ENCODE measurements around the gene KRTAP6-3. TPM values are rescaled to one million over a fixed set of nuclear protein-coding genes. Genes with fewer than 3 reads are reported as not detected.

KRTAP6-3 gene
- total RNA-seq, 2 experiments from 2014 or later, result not detected

GRCh38 chr21:30638686-30639085 lies 46.4 kb downstream of the KRTAP6-3 start:
- ChIA-PET CTCF (no interaction called here), POLR2A (no interaction called here)
- Histone ChIP-seq H3K27me3 (ENCODE audit: control insufficient read depth in 1 of 2, insufficient read depth in 2 of 2, low read length in 2 of 2) (no peaks in the 10 kb centered on the region), H3K36me3 (ENCODE audit: insufficient read depth, low read length) (no peaks in the 10 kb centered on the region), H3K4me1 (ENCODE audit: insufficient read depth, low read length) (no peaks in the 10 kb centered on the region), H3K4me3 (ENCODE audit: low read length) (no peak overlapping the region), H3K27ac (ENCODE audit: low read depth in 1 of 2, low read length in 2 of 2) (no peak overlapping the region), H3K9me3 (ENCODE audit: control insufficient read depth in 1 of 2, insufficient read depth in 1 of 2, low read length in 2 of 2) (peaks cover 0 to 4% of the 10 kb centered on the region in 2 experiments)
- no peak for TF ChIP-seq CTCF (IDR thresholded peaks at IDR 0.05)
- ATAC-seq (ENCODE audit: poor library complexity), result no peak
- H3K36me3 Mint-ChIP-seq (ENCODE audit: low read depth), result no peaks in the 10 kb centered on the region
- peaks cover 7% of the 10 kb centered on the region for H3K9me3 Mint-ChIP-seq
- no peaks in the 10 kb centered on the region for H3K27me3 Mint-ChIP-seq
- no peak overlapping the region for H3K27ac Mint-ChIP-seq
- intact Hi-C loops (cut with DNase I, micrococcal nuclease), result no loop called here
- no peak for DNase-seq
- H3K4me3 Mint-ChIP-seq, result no peak overlapping the region
- no peaks in the 10 kb centered on the region for H3K4me1 Mint-ChIP-seq (ENCODE audit: low read depth)

GRCh38 chr21:30642564-30642963 lies 50.3 kb downstream of the KRTAP6-3 start, which contains the start of gene KRTAP20-3:
KRTAP20-3 (plus strand) TSS chr21:30642864.
- no peak for TF ChIP-seq CTCF (IDR thresholded peaks at IDR 0.05)
- intact Hi-C loops (cut with DNase I, micrococcal nuclease), result no loop called here
- ChIA-PET POLR2A (no interaction called here), CTCF (no interaction called here)
- peaks cover 0 to 4% of the 10 kb centered on the region in 2 experiments for H3K9me3 ChIP-seq (ENCODE audit: control insufficient read depth in 1 of 2, insufficient read depth in 1 of 2, low read length in 2 of 2)
- no peak within 1 kb of the TSS for H3K4me3 ChIP-seq (ENCODE audit: low read length)
- H3K4me1 ChIP-seq (ENCODE audit: insufficient read depth, low read length), result no peaks in the 10 kb centered on the region
- H3K4me3 Mint-ChIP-seq, result no peak within 1 kb of the TSS
- H3K27me3 Mint-ChIP-seq, result no peaks in the 10 kb centered on the region
- ATAC-seq (ENCODE audit: poor library complexity), result no peak
- no peaks in the 10 kb centered on the region for H3K36me3 ChIP-seq (ENCODE audit: insufficient read depth, low read length)
- H3K36me3 Mint-ChIP-seq (ENCODE audit: low read depth), result no peaks in the 10 kb centered on the region
- no peak within 1 kb of the TSS for H3K27ac ChIP-seq (ENCODE audit: low read depth in 1 of 2, low read length in 2 of 2)
- no peak for DNase-seq
- H3K27me3 ChIP-seq (ENCODE audit: control insufficient read depth in 1 of 2, insufficient read depth in 2 of 2, low read length in 2 of 2), result no peaks in the 10 kb centered on the region
- H3K4me1 Mint-ChIP-seq (ENCODE audit: low read depth), result no peaks in the 10 kb centered on the region
- H3K27ac Mint-ChIP-seq, result no peak within 1 kb of the TSS
- peaks cover 7% of the 10 kb centered on the region for H3K9me3 Mint-ChIP-seq

Other genes starting within 250 kb of the KRTAP6-3 start
- gene KRTAP23-1, start 243.8 kb upstream of the KRTAP6-3 start, total RNA-seq, result not detected
- not detected for gene KRTAP13-2, start 220.2 kb upstream of the KRTAP6-3 start, total RNA-seq
- not detected for gene KRTAP13-1, start 196.4 kb upstream of the KRTAP6-3 start, total RNA-seq
- not detected for gene KRTAP13-3, start 166.5 kb upstream of the KRTAP6-3 start, total RNA-seq
- gene KRTAP13-4, start 162.2 kb upstream of the KRTAP6-3 start, total RNA-seq, result not detected
- gene KRTAP15-1, start 152.2 kb upstream of the KRTAP6-3 start, total RNA-seq, result not detected
- not detected for gene KRTAP19-1, start 112.1 kb upstream of the KRTAP6-3 start, total RNA-seq
- not detected for gene KRTAP19-2, start 105.0 kb upstream of the KRTAP6-3 start, total RNA-seq
- not detected for gene KRTAP19-3, start 100.4 kb upstream of the KRTAP6-3 start, total RNA-seq
- gene KRTAP19-4, start 95.3 kb upstream of the KRTAP6-3 start, total RNA-seq, result not detected
- gene KRTAP19-5, start 90.3 kb upstream of the KRTAP6-3 start, total RNA-seq, result not detected
- not detected for gene KRTAP19-6, start 50.6 kb upstream of the KRTAP6-3 start, total RNA-seq
- gene KRTAP19-7, start 31.1 kb upstream of the KRTAP6-3 start, total RNA-seq, result not detected
- not detected for gene KRTAP22-2, start 2.0 kb upstream of the KRTAP6-3 start, total RNA-seq
- not detected for gene KRTAP6-2, start 6.5 kb downstream of the KRTAP6-3 start, total RNA-seq
- not detected for gene KRTAP22-1, start 8.6 kb downstream of the KRTAP6-3 start, total RNA-seq
- not detected for gene KRTAP6-1, start 21.5 kb downstream of the KRTAP6-3 start, total RNA-seq
- gene KRTAP20-1, start 24.0 kb downstream of the KRTAP6-3 start, total RNA-seq, result not detected
- not detected for gene KRTAP20-4, start 28.2 kb downstream of the KRTAP6-3 start, total RNA-seq
- gene KRTAP20-2, start 42.8 kb downstream of the KRTAP6-3 start, total RNA-seq, result not detected
- not detected for gene KRTAP20-3, start 50.4 kb downstream of the KRTAP6-3 start, total RNA-seq
- gene KRTAP21-3, start 126.3 kb downstream of the KRTAP6-3 start, total RNA-seq, result not detected
- not detected for gene KRTAP21-2, start 154.8 kb downstream of the KRTAP6-3 start, total RNA-seq
- gene KRTAP21-1, start 163.0 kb downstream of the KRTAP6-3 start, total RNA-seq, result not detected
- gene KRTAP8-1, start 220.8 kb downstream of the KRTAP6-3 start, total RNA-seq, result not detected
- not detected for gene KRTAP7-1, start 237.3 kb downstream of the KRTAP6-3 start, total RNA-seq